Dermis blood vessel endothelial cell (primary cell): ENCODE data around the gene SMIM1. TPM values are rescaled to one million over a fixed set of nuclear protein-coding genes. Genes with fewer than 3 reads are reported as not detected.

Experiments used
- DNase-seq: peaks from one replicate; pipeline ENCODE4 v3.0.0; 2010
- total RNA-seq: library from RNA; depleted of rRNA; stranded (reverse); fragments of >200 nt; gene quantifications from 2 replicates; pipeline ENCODE4 v1.2.3, GENCODE V29; 2014

Gene SMIM1
- total RNA-seq, 1 donor from 2014 or later = 1.5 TPM

- DNase-seq = no peak
Observed at GRCh38 chr1:3822421-3822820, 49.9 kb downstream of the SMIM1 start.

DNA sequence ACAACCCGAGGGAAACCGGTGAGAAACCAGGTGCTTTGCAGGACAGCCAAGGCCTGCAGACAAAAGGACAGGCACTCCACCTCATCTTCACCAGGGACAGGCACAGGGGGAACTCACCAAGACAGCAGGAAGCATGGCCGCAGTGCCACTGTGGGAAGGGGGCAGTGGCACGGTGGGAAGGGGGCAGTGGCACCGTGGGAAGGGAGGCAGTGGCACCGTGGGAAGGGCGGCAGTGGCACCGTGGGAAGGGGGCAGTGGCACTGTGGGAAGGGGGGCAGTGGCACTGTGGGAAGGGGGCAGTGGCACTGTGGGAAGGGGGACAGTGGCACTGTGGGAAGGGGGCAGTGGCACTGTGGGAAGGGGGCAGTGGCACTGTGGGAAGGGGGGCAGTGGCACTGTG is 52.1 kb downstream of the SMIM1 start:
- DNase-seq = no peak

- no peak for DNase-seq
Observed at GRCh38 chr1:3825356-3825755, 52.8 kb downstream of the SMIM1 start.

Other genes starting within 250 kb of the SMIM1 start
- 100 and 120 TPM in 2 replicates for gene MEGF6, start 161.2 kb upstream of the SMIM1 start, total RNA-seq
- gene TPRG1L, start 147.7 kb upstream of the SMIM1 start, total RNA-seq = 29.4 and 32.9 TPM in 2 replicates
- gene WRAP73, start 122.6 kb upstream of the SMIM1 start, total RNA-seq = 20.4 and 25.6 TPM in 2 replicates
- gene TP73, start 120.2 kb upstream of the SMIM1 start, total RNA-seq = not detected in 2 replicates
- not detected in 2 replicates for gene CCDC27, start 20.3 kb upstream of the SMIM1 start, total RNA-seq
- gene LRRC47, start 23.7 kb downstream of the SMIM1 start, total RNA-seq = 42.2 and 50.9 TPM in 2 replicates
- gene CEP104, start 84.5 kb downstream of the SMIM1 start, total RNA-seq = 23.8 and 38.9 TPM in 2 replicates
- 13.7 and 14.8 TPM in 2 replicates for gene DFFB, start 84.7 kb downstream of the SMIM1 start, total RNA-seq
- 28.8 and 38.1 TPM in 2 replicates for gene C1orf174, start 127.5 kb downstream of the SMIM1 start, total RNA-seq